Progenitor cell of endocrine pancreas (in vitro differentiated cells): ENCODE data around the gene RNF152. TPM values are rescaled to one million over a fixed set of nuclear protein-coding genes. Genes with fewer than 3 reads are reported as not detected.
A peak's percentile ranks its signal among the peaks of the same experiment; 100 is the strongest.

ENCODE experiments used
- DNase-seq: peaks from one replicate; pipeline ENCODE4 v3.0.0; 2021; ENCODE audit warnings: low spot score; ENCODE audit not compliant: unreplicated experiment
- H3K27ac Mint-ChIP-seq: 2 replicates; pipeline ENCODE4 v1.8.0; 2021; ENCODE audit warnings: mild to moderate bottlenecking, moderate library complexity, mixed read lengths
- H3K27me3 Mint-ChIP-seq: 2 replicates; pipeline ENCODE4 v1.8.0; 2021; ENCODE audit warnings: mixed read lengths
- H3K36me3 Mint-ChIP-seq: 2 replicates; pipeline ENCODE4 v1.8.0; 2022; ENCODE audit warnings: mixed read lengths; ENCODE audit not compliant: insufficient read depth
- H3K4me1 Mint-ChIP-seq: 2 replicates; pipeline ENCODE4 v1.8.0; 2021; ENCODE audit warnings: low read depth, mixed read lengths
- H3K4me3 Mint-ChIP-seq: 2 replicates; pipeline ENCODE4 v1.8.0; 2021; ENCODE audit warnings: low read depth, mild to moderate bottlenecking, moderate library complexity, mixed read lengths
- H3K9me3 Mint-ChIP-seq: 2 replicates; pipeline ENCODE4 v1.8.0; 2021; ENCODE audit warnings: low read depth, mixed read lengths
- total RNA-seq: library from RNA; stranded (reverse); gene quantifications from 2 replicates; pipeline ENCODE4 v1.2.1, GENCODE V29; 2021
- TF ChIP-seq, protein P1 (sequence below): fragments of 200-600 bp; sonication (generic); IDR thresholded peaks from one replicate; pipeline ENCODE4 v1.5.0; 2021; ENCODE audit warnings: antibody characterized with exemption, mild to moderate bottlenecking; ENCODE audit not compliant: unreplicated experiment

RNF152 gene
- total RNA-seq, 1 donor from 2014 or later, result 32.0 TPM

DNA sequence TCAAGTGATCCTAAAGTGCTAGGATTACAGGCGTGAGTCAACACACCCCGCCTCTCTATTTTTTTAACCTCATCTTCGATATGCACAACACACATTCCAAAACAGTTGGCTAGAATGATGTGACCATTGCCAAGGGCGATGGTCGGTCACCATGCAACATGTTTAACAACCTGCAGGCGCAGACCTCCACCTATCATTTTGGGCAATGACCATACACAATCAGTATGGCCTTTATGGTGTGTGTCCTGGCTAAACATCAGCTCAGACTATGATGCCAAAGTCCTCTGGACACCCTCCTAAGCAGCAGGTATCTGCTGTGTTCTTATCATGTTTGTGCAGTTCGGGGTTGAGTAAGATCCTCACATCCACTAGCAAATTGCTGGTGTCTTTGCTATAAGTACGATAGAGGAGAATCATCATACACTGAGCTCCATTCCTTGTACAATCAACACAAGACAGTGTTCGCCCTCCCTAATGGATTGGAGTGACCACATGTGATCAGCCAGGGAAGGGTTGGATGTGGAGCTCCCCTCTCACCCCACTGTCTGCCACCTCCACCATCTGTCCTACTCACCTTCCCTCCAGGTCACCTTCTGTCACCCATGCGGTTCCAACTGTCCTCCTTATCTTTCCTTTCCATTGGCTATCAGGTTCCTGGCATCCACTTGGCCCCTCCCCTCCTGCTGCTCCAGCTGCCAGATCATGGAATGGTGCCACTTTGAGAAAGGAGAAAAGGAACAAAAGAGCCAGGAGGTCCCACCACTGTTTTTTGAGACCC, 7.9 kb upstream of the RNF152 start:
- DNase-seq, result no peak
- TF ChIP-seq, protein P1, sequence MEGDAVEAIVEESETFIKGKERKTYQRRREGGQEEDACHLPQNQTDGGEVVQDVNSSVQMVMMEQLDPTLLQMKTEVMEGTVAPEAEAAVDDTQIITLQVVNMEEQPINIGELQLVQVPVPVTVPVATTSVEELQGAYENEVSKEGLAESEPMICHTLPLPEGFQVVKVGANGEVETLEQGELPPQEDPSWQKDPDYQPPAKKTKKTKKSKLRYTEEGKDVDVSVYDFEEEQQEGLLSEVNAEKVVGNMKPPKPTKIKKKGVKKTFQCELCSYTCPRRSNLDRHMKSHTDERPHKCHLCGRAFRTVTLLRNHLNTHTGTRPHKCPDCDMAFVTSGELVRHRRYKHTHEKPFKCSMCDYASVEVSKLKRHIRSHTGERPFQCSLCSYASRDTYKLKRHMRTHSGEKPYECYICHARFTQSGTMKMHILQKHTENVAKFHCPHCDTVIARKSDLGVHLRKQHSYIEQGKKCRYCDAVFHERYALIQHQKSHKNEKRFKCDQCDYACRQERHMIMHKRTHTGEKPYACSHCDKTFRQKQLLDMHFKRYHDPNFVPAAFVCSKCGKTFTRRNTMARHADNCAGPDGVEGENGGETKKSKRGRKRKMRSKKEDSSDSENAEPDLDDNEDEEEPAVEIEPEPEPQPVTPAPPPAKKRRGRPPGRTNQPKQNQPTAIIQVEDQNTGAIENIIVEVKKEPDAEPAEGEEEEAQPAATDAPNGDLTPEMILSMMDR, result no peak
- Mint-ChIP-seq H3K4me3 (no peak overlapping the region), H3K27ac (no peak overlapping the region), H3K9me3 (no peaks in the 10 kb centered on the region), H3K4me1 (peaks cover 11% of the 10 kb centered on the region), H3K36me3 (no peaks in the 10 kb centered on the region), H3K27me3 (no peaks in the 10 kb centered on the region)

DNA sequence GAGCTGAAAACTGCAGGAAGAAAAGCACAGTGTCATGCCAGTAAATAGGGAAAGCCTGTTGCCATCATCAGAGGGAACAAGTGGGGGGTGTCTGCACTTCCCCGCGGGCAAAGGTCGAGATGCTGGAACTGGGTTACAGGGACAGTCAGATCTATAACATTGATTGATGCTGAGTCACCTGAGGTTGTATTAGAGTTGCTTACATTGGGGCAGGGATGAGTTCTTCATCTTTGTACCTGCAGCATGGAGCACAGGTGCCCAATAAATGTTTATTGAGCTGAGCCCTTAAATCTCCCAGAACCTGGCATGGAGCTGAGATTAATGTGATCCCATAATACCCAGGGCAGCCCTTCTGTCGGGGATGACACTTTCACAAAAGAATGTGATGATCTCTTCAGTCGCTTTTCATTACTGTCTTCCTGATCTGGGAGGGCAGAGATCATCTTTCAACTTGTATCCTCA, 5.9 kb upstream of the RNF152 start:
- Mint-ChIP-seq H3K4me3 (no peak overlapping the region), H3K36me3 (no peaks in the 10 kb centered on the region), H3K27ac (peak overlapping the region; percentile 59), H3K27me3 (no peaks in the 10 kb centered on the region), H3K4me1 (peaks cover 11% of the 10 kb centered on the region), H3K9me3 (no peaks in the 10 kb centered on the region)
- no peak for DNase-seq
- TF ChIP-seq, protein P1, result no peak

GRCh38 chr18:61896757-61897156, 4.0 kb upstream of the RNF152 start:
- TF ChIP-seq, protein P1, result no peak
- no peaks in the 10 kb centered on the region for H3K36me3 Mint-ChIP-seq
- H3K4me3 Mint-ChIP-seq, result no peak overlapping the region
- peaks cover 22% of the 10 kb centered on the region for H3K4me1 Mint-ChIP-seq
- no peak for DNase-seq
- no peak overlapping the region for H3K27ac Mint-ChIP-seq
- H3K9me3 Mint-ChIP-seq, result no peaks in the 10 kb centered on the region
- H3K27me3 Mint-ChIP-seq, result no peaks in the 10 kb centered on the region

DNA sequence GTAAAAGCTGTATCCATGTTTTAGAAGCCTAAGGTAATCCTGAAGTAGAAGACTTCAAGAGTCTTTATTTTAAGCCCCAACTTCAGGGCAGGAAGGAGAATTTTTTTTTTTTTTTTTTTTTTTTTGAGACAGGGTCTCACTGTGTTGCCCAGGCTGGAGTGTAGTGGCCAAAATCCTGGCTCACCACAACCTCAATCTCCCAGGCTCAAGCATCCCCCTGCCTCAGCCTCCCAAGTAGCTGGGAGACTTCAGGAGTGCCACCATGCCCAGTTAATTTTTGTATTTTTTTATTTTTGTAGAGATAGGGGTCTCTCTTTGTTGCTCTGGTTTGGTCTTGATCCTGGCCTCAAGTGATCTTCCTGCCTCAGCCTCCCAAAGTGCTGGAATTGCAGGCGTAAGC, 3.3 kb upstream of the RNF152 start:
- no peaks in the 10 kb centered on the region for H3K9me3 Mint-ChIP-seq
- TF ChIP-seq, protein P1, result no peak
- H3K4me3 Mint-ChIP-seq, result no peak overlapping the region
- H3K27me3 Mint-ChIP-seq, result no peaks in the 10 kb centered on the region
- H3K36me3 Mint-ChIP-seq, result peaks cover 3% of the 10 kb centered on the region
- no peak overlapping the region for H3K27ac Mint-ChIP-seq
- H3K4me1 Mint-ChIP-seq, result peaks cover 24% of the 10 kb centered on the region
- DNase-seq, result no peak

DNA sequence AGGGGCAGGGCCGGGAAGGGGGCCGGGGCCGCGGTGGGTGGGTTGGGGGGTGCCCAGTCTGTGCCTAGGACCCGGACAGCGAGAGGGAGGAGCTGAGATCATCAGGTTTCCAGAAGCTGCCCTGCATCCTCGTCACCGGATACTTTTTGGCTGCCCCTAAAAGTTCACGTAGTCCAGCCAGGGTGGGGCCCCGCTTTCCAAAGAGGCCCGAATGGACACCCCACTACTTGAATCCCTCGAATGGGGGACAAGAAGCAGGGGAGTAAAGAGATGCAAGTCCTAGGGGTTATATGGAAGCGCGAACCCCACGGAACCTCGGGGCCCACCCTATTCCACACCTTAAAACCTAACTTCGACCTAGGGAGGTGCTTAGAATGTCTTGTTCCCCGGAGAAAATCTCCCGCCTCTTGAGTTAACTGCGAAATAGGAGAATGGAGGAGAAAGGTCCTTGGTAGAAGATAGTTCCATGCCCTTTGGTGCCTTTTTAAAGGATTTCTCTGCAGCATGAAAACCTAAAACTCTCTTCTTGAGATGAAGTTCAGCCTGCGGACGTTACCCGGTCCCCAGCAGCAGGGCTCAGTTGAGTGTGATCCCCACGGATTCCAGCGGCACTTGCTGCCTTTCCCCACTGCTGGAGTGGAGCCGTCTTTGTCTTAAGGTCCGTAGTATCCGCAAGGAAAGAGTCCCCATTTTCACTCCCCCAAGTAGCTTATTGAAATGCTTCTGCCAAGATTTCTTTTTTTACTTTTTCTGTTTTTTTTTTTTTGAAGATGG, 2.1 kb upstream of the RNF152 start:
- peaks cover 28% of the 10 kb centered on the region for H3K4me1 Mint-ChIP-seq
- peak overlapping the region; percentile 74 for H3K4me3 Mint-ChIP-seq
- TF ChIP-seq, protein P1, result no peak
- no peak for DNase-seq
- no peak overlapping the region for H3K27ac Mint-ChIP-seq
- H3K36me3 Mint-ChIP-seq, result peaks cover 10% of the 10 kb centered on the region
- no peaks in the 10 kb centered on the region for H3K27me3 Mint-ChIP-seq
- no peaks in the 10 kb centered on the region for H3K9me3 Mint-ChIP-seq
